ENCODE measurements around the gene CASP12. TPM values are rescaled to one million over a fixed set of nuclear protein-coding genes. Genes with fewer than 3 reads are reported as not detected.

The CASP12 gene
- polyA plus RNA-seq, 2 of the 4 experiments (the other 2 are of a cell fraction): not detected

DNA sequence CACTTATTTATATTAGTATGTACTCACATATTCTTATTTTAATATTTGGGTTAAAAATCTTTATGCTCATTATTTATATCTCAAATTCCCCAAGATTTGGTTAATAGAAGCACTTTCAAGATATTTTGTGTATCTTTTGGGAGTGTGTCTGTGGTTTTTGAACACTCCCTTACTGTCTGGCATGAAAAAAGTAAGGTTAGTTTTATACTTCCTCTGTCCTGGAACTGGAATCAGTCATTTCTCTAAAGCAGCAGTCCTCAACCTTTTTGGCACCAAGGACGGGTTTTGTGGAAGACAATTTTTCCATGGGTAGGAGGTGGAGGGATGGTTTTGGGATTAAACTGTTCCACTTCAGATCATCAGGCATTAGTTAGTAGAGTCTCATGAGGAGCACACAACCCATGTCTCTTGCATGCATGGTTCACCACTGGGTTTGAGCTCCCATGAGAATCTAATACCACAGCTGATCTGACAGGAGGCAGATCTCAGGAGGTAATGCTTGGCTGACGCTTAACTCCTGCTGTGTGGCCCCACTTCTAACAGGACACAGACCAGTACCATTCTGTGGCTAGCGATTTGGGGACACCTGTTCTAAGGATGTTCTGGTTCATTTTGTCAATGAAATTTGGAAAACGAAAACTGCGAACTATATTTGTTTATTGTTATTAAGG lies 60.2 kb downstream of the CASP12 start:
- H3K4me2 ChIP-seq: no peak overlapping the region
- FAIRE-seq: no peak
- DNase-seq (ENCODE audit: low read depth in 1 of 2, low spot score in 1 of 2): no peak

DNA sequence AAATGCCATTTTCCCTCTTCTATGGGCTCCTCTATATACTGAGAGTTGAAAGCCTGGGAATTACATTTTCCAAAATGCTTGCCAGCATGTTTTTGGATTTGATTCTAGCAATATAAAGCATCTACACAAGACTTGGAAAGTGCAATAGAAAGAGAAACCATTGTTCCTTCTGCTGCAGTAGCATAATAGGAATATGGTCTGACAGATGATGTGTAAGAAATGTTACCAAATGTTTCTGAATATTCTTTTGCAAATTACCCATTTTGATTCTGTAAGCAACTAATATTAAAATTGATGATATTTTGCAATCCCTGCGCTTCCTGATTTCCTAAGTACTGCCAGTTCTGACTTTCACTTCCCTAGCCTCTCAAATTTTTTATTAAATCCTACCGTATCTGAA lies 61.6 kb downstream of the CASP12 start:
- no peak for ATAC-seq
- H3K4me1 ChIP-seq: no peaks in the 10 kb centered on the region

More for the DNA sequence above, 60.2 kb downstream of the CASP12 start:
- ChIA-PET POLR2A (no interaction called here), CTCF (no interaction called here)
- H3K4me1 ChIP-seq: no peaks in the 10 kb centered on the region
- H3K27ac ChIP-seq: no peak overlapping the region
- no peak for TF ChIP-seq CBX2 (IDR thresholded peaks at IDR 0.05; ENCODE audit: borderline replicate concordance, low read depth)
- TF ChIP-seq SREBF2 (IDR thresholded peaks at IDR 0.05): no peak
- no peak for TF ChIP-seq JUN (IDR thresholded peaks at IDR 0.05)
- no peak for TF ChIP-seq HOXA7 (CRISPR knock-in tag; IDR thresholded peaks at IDR 0.05)
- TF ChIP-seq KDM5A (IDR thresholded peaks at IDR 0.05): no peak
- no peak for TF ChIP-seq ZC3H11A (IDR thresholded peaks at IDR 0.05)
- TF ChIP-seq HOXB13 (CRISPR knock-in tag; IDR thresholded peaks at IDR 0.05; ENCODE audit: low read depth): no peak
- TF ChIP-seq EHF (CRISPR knock-in tag; IDR thresholded peaks at IDR 0.05): no peak
- TF ChIP-seq MYC (IDR thresholded peaks at IDR 0.05; ENCODE audit: borderline replicate concordance, low read length): no peak
- TF ChIP-seq, protein P1, sequence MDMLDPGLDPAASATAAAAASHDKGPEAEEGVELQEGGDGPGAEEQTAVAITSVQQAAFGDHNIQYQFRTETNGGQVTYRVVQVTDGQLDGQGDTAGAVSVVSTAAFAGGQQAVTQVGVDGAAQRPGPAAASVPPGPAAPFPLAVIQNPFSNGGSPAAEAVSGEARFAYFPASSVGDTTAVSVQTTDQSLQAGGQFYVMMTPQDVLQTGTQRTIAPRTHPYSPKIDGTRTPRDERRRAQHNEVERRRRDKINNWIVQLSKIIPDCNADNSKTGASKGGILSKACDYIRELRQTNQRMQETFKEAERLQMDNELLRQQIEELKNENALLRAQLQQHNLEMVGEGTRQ (IDR thresholded peaks at IDR 0.05): no peak
- no peak for TF ChIP-seq FOSL2 (IDR thresholded peaks at IDR 0.05)
- no peak for TF ChIP-seq FOSL2 (CRISPR knock-in tag; IDR thresholded peaks at IDR 0.05)
- TF ChIP-seq, protein P2, sequence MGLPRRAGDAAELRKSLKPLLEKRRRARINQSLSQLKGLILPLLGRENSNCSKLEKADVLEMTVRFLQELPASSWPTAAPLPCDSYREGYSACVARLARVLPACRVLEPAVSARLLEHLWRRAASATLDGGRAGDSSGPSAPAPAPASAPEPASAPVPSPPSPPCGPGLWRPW (IDR thresholded peaks at IDR 0.05): no peak
- no peak for TF ChIP-seq TFCP2L1 (CRISPR knock-in tag; IDR thresholded peaks at IDR 0.05)
- TF ChIP-seq, protein P3, sequence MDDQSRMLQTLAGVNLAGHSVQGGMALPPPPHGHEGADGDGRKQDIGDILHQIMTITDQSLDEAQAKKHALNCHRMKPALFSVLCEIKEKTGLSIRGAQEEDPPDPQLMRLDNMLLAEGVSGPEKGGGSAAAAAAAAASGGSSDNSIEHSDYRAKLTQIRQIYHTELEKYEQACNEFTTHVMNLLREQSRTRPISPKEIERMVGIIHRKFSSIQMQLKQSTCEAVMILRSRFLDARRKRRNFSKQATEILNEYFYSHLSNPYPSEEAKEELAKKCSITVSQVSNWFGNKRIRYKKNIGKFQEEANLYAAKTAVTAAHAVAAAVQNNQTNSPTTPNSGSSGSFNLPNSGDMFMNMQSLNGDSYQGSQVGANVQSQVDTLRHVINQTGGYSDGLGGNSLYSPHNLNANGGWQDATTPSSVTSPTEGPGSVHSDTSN (IDR thresholded peaks at IDR 0.05): no peak
- no peak for TF ChIP-seq ZNF302 (CRISPR knock-in tag; IDR thresholded peaks at IDR 0.05)
- TF ChIP-seq, protein P4, sequence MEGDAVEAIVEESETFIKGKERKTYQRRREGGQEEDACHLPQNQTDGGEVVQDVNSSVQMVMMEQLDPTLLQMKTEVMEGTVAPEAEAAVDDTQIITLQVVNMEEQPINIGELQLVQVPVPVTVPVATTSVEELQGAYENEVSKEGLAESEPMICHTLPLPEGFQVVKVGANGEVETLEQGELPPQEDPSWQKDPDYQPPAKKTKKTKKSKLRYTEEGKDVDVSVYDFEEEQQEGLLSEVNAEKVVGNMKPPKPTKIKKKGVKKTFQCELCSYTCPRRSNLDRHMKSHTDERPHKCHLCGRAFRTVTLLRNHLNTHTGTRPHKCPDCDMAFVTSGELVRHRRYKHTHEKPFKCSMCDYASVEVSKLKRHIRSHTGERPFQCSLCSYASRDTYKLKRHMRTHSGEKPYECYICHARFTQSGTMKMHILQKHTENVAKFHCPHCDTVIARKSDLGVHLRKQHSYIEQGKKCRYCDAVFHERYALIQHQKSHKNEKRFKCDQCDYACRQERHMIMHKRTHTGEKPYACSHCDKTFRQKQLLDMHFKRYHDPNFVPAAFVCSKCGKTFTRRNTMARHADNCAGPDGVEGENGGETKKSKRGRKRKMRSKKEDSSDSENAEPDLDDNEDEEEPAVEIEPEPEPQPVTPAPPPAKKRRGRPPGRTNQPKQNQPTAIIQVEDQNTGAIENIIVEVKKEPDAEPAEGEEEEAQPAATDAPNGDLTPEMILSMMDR (IDR thresholded peaks at IDR 0.05): no peak
- TF ChIP-seq EP300 (IDR thresholded peaks at IDR 0.05): no peak
- TF ChIP-seq CHD2 (IDR thresholded peaks at IDR 0.05; ENCODE audit: low read length, partially characterized antibody): no peak
- WGBS (ENCODE audit: missing lambda C conversion rate): 53% methylated on average over 5 of the region's 5 CpGs
- ATAC-seq: no peak
- no peak overlapping the region for H3K4me3 ChIP-seq
- H3K9me3 ChIP-seq: no peaks in the 10 kb centered on the region

More for the DNA sequence above, 61.6 kb downstream of the CASP12 start:
- FAIRE-seq (no peak), DNase-seq (ENCODE audit: low read depth in 1 of 2, low spot score in 1 of 2) (no peak)
- H3K27ac ChIP-seq: no peak overlapping the region
- ChIA-PET POLR2A (no interaction called here), CTCF (no interaction called here)
- WGBS (ENCODE audit: missing lambda C conversion rate): 45% methylated on average over 2 of the region's 2 CpGs
- H3K9me3 ChIP-seq: no peaks in the 10 kb centered on the region
- no peak for TF ChIP-seq TP53 (CRISPR knock-in tag; IDR thresholded peaks at IDR 0.05)
- no peak for TF ChIP-seq HOXB13 (CRISPR knock-in tag; IDR thresholded peaks at IDR 0.05; ENCODE audit: low read depth)
- no peak for TF ChIP-seq RNF2 (IDR thresholded peaks at IDR 0.05; ENCODE audit: borderline replicate concordance, low read depth)
- TF ChIP-seq EP300 (IDR thresholded peaks at IDR 0.05): no peak
- TF ChIP-seq NFE2L2 (conservative IDR thresholded peaks at IDR 0.05; ENCODE audit: low read length): no peak
- no peak for TF ChIP-seq HEYL (CRISPR knock-in tag; IDR thresholded peaks at IDR 0.05)
- TF ChIP-seq, protein P5, sequence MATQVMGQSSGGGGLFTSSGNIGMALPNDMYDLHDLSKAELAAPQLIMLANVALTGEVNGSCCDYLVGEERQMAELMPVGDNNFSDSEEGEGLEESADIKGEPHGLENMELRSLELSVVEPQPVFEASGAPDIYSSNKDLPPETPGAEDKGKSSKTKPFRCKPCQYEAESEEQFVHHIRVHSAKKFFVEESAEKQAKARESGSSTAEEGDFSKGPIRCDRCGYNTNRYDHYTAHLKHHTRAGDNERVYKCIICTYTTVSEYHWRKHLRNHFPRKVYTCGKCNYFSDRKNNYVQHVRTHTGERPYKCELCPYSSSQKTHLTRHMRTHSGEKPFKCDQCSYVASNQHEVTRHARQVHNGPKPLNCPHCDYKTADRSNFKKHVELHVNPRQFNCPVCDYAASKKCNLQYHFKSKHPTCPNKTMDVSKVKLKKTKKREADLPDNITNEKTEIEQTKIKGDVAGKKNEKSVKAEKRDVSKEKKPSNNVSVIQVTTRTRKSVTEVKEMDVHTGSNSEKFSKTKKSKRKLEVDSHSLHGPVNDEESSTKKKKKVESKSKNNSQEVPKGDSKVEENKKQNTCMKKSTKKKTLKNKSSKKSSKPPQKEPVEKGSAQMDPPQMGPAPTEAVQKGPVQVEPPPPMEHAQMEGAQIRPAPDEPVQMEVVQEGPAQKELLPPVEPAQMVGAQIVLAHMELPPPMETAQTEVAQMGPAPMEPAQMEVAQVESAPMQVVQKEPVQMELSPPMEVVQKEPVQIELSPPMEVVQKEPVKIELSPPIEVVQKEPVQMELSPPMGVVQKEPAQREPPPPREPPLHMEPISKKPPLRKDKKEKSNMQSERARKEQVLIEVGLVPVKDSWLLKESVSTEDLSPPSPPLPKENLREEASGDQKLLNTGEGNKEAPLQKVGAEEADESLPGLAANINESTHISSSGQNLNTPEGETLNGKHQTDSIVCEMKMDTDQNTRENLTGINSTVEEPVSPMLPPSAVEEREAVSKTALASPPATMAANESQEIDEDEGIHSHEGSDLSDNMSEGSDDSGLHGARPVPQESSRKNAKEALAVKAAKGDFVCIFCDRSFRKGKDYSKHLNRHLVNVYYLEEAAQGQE (IDR thresholded peaks at IDR 0.05): no peak
- no peak overlapping the region for H3K4me3 ChIP-seq
- H3K4me2 ChIP-seq: no peak overlapping the region
